Measurements from ENCODE around the gene PER2. TPM values are rescaled to one million over a fixed set of nuclear protein-coding genes. Genes with fewer than 3 reads are reported as not detected.
A peak's percentile ranks its signal among the peaks of the same experiment; 100 is the strongest.

PER2 gene
- total and polyA plus RNA-seq, 2 of the 13 experiments (the other 11 are each of a cell fraction or from before 2014, with no cell fraction given): 5.1 to 9.4 TPM

DNA sequence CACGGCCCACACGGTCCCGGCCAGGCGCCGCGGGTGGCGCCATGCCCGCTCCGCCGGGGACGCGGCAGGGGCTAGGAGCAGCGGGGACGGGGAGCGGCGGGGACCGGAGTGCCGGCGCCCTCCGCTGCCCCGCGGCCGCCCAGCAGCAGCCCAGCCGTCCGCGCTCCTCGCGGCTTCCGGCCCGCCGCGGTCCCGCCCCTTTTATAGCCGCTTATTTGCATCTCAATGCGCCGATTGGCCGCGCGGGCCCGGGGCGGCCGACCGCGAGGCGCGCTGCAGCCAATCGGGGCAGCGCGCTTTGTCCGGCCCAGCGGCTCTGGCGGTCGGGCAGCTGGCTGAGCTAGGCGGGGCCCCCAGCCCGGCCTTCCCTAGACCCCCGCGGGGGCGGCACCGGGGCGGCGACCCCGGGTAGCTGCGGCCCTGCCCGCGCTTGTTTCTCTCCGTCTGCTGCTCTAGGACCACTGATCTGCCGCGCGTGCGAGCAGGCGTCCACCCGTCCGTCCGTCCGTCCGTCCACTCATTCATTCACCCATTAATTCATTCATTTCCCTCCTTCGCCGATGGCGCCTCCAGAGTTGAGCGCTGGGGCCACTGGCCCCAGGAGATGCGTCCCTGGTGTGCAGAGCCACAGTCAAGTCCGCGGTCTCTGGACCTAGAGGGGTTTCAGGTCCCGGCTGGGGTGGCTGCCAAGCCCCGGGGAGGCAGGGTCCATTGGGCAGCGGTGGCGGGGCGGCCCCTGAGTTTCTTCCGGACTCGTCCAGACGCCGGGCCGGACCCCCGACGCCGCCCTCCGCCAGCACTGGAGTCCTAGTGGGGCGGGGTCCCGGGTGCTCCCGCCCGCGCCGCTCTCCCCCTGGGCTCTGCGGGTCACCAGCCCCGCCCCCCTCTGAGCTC is 48.3 kb downstream of the PER2 start, which contains the start of gene HES6 (continued):
- TF ChIP-seq, protein P1, sequence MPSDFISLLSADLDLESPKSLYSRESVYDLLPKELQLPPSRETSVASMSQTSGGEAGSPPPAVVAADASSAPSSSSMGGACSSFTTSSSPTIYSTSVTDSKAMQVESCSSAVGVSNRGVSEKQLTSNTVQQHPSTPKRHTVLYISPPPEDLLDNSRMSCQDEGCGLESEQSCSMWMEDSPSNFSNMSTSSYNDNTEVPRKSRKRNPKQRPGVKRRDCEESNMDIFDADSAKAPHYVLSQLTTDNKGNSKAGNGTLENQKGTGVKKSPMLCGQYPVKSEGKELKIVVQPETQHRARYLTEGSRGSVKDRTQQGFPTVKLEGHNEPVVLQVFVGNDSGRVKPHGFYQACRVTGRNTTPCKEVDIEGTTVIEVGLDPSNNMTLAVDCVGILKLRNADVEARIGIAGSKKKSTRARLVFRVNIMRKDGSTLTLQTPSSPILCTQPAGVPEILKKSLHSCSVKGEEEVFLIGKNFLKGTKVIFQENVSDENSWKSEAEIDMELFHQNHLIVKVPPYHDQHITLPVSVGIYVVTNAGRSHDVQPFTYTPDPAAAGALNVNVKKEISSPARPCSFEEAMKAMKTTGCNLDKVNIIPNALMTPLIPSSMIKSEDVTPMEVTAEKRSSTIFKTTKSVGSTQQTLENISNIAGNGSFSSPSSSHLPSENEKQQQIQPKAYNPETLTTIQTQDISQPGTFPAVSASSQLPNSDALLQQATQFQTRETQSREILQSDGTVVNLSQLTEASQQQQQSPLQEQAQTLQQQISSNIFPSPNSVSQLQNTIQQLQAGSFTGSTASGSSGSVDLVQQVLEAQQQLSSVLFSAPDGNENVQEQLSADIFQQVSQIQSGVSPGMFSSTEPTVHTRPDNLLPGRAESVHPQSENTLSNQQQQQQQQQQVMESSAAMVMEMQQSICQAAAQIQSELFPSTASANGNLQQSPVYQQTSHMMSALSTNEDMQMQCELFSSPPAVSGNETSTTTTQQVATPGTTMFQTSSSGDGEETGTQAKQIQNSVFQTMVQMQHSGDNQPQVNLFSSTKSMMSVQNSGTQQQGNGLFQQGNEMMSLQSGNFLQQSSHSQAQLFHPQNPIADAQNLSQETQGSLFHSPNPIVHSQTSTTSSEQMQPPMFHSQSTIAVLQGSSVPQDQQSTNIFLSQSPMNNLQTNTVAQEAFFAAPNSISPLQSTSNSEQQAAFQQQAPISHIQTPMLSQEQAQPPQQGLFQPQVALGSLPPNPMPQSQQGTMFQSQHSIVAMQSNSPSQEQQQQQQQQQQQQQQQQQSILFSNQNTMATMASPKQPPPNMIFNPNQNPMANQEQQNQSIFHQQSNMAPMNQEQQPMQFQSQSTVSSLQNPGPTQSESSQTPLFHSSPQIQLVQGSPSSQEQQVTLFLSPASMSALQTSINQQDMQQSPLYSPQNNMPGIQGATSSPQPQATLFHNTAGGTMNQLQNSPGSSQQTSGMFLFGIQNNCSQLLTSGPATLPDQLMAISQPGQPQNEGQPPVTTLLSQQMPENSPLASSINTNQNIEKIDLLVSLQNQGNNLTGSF (CRISPR knock-in tag; IDR thresholded peaks at IDR 0.05): peak; percentile 74; the same call in 1 of the 2 replicates
- TF ChIP-seq, protein P2, sequence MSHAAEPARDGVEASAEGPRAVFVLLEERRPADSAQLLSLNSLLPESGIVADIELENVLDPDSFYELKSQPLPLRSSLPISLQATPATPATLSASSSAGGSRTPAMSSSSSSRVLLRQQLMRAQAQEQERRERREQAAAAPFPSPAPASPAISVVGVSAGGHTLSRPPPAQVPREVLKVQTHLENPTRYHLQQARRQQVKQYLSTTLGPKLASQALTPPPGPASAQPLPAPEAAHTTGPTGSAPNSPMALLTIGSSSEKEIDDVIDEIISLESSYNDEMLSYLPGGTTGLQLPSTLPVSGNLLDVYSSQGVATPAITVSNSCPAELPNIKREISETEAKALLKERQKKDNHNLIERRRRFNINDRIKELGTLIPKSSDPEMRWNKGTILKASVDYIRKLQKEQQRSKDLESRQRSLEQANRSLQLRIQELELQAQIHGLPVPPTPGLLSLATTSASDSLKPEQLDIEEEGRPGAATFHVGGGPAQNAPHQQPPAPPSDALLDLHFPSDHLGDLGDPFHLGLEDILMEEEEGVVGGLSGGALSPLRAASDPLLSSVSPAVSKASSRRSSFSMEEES (CRISPR knock-in tag; IDR thresholded peaks at IDR 0.05): no peak
- TF ChIP-seq ELF1 (CRISPR knock-in tag; IDR thresholded peaks at IDR 0.05): 0 out of 2 replicates have a peak, but pooled peaks have one; percentile 43
- no peak for TF ChIP-seq ZFAT (CRISPR knock-in tag; conservative IDR thresholded peaks at IDR 0.05)
- no peak; the same call in 1 of the 2 replicates for TF ChIP-seq ZNF510 (CRISPR knock-in tag; IDR thresholded peaks at IDR 0.05; ENCODE audit: low read depth)
- no peak; the same call in 1 of the 2 replicates for TF ChIP-seq HDAC2 (CRISPR knock-in tag; IDR thresholded peaks at IDR 0.05)
- 0 out of 2 replicates have a peak, but pooled peaks have one; percentile 49 for TF ChIP-seq MTA1 (CRISPR knock-in tag; IDR thresholded peaks at IDR 0.05; ENCODE audit: borderline replicate concordance)
- TF ChIP-seq SAP130 (CRISPR knock-in tag; IDR thresholded peaks at IDR 0.05; ENCODE audit: low read depth): peak; percentile 77
- TF ChIP-seq, protein P3, sequence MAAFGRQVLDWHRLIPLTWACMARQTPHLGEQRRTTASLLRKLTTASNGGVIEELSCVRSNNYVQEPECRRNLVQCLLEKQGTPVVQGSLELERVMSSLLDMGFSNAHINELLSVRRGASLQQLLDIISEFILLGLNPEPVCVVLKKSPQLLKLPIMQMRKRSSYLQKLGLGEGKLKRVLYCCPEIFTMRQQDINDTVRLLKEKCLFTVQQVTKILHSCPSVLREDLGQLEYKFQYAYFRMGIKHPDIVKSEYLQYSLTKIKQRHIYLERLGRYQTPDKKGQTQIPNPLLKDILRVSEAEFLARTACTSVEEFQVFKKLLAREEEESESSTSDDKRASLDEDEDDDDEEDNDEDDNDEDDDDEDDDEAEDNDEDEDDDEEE (CRISPR knock-in tag; IDR thresholded peaks at IDR 0.05): no peak
- no peak for TF ChIP-seq ATM (IDR thresholded peaks at IDR 0.05; ENCODE audit: borderline replicate concordance)
- TF ChIP-seq, protein P4, sequence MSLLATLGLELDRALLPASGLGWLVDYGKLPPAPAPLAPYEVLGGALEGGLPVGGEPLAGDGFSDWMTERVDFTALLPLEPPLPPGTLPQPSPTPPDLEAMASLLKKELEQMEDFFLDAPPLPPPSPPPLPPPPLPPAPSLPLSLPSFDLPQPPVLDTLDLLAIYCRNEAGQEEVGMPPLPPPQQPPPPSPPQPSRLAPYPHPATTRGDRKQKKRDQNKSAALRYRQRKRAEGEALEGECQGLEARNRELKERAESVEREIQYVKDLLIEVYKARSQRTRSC (CRISPR knock-in tag; IDR thresholded peaks at IDR 0.05; ENCODE audit: low read depth): no peak
- no peak; the same call in 1 of the 2 replicates for TF ChIP-seq SMAD1 (CRISPR knock-in tag; IDR thresholded peaks at IDR 0.05; ENCODE audit: borderline replicate concordance, low read depth)
- no peak for TF ChIP-seq ZNF737 (CRISPR knock-in tag; IDR thresholded peaks at IDR 0.05; ENCODE audit: borderline replicate concordance)
- TF ChIP-seq ZNF75D (CRISPR knock-in tag; IDR thresholded peaks at IDR 0.05; ENCODE audit: borderline replicate concordance): no peak
- TF ChIP-seq MIXL1 (CRISPR knock-in tag; IDR thresholded peaks at IDR 0.05): no peak
- TF ChIP-seq, protein P5, sequence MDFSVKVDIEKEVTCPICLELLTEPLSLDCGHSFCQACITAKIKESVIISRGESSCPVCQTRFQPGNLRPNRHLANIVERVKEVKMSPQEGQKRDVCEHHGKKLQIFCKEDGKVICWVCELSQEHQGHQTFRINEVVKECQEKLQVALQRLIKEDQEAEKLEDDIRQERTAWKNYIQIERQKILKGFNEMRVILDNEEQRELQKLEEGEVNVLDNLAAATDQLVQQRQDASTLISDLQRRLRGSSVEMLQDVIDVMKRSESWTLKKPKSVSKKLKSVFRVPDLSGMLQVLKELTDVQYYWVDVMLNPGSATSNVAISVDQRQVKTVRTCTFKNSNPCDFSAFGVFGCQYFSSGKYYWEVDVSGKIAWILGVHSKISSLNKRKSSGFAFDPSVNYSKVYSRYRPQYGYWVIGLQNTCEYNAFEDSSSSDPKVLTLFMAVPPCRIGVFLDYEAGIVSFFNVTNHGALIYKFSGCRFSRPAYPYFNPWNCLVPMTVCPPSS (IDR thresholded peaks at IDR 0.05): no peak
- TF ChIP-seq TBP (CRISPR knock-in tag; IDR thresholded peaks at IDR 0.05): no peak
- no peak for TF ChIP-seq NFE2 (CRISPR knock-in tag; IDR thresholded peaks at IDR 0.05)
- TF ChIP-seq ZNF382 (CRISPR knock-in tag; IDR thresholded peaks at IDR 0.05; ENCODE audit: borderline replicate concordance): no peak
- no peak for TF ChIP-seq SP5 (CRISPR knock-in tag; IDR thresholded peaks at IDR 0.05; ENCODE audit: borderline replicate concordance, low read depth)
